BJ (cell line): ENCODE measurements around the gene TYR. TPM values are rescaled to one million over a fixed set of nuclear protein-coding genes. Genes with fewer than 3 reads are reported as not detected.
A peak's percentile ranks its signal among the peaks of the same experiment; 100 is the strongest.
"Not testable (repeated sequence)": the region's sequence is repeated elsewhere in the genome, so short reads cannot be mapped to it uniquely, and the experiment has no call there.

Experiments
- CTCF ChIA-PET: fragments of 350-600 bp; formaldehyde crosslinking; extraction: SDS; loops from one replicate; lab custom pipeline; 2021; ENCODE audit warnings: antibody characterized with exemption, inconsistent platforms; lab: Yijun Ruan, JAX
- POLR2A ChIA-PET: fragments of 300-600 bp; sonication (Branson Sonifier 250); formaldehyde crosslinking; extraction: SDS; loops from one replicate; lab custom pipeline; 2021; ENCODE audit warnings: antibody characterized with exemption; lab: Charles Lee
- DNase-seq: peaks from one replicate; pipeline ENCODE4 v3.0.0-alpha.2; 2011; ENCODE audit warnings: low read depth
- H3K27me3 ChIP-seq: 2 replicates; pipeline ENCODE4 v1.6.0; 2011; ENCODE audit warnings: low read length; ENCODE audit not compliant: control insufficient read depth, insufficient read depth
- H3K36me3 ChIP-seq: 2 replicates; pipeline ENCODE4 v1.5.1; 2011; ENCODE audit warnings: low read length; ENCODE audit not compliant: control insufficient read depth, insufficient read depth
- H3K4me3 ChIP-seq: 2 replicates; pipeline ENCODE4 v1.5.1; 2011; ENCODE audit warnings: low read depth, mild to moderate bottlenecking, control low read depth, low read length
- polyA plus RNA-seq: library from polyadenylated mRNA; depleted of rRNA; stranded (reverse); fragments of >200 nt; gene quantifications from 2 replicates; pipeline ENCODE4 v1.2.3, GENCODE V29; 2011
- TF ChIP-seq, protein P1 (sequence below): IDR thresholded peaks from 2 replicates; pipeline ENCODE4 v1.5.1; 2011; ENCODE audit warnings: low read depth, mild to moderate bottlenecking, control low read depth, inconsistent platforms, low read length, moderate library complexity; ENCODE audit not compliant: insufficient read depth

Gene TYR
- polyA plus RNA-seq, 1 experiment, result not detected

DNA sequence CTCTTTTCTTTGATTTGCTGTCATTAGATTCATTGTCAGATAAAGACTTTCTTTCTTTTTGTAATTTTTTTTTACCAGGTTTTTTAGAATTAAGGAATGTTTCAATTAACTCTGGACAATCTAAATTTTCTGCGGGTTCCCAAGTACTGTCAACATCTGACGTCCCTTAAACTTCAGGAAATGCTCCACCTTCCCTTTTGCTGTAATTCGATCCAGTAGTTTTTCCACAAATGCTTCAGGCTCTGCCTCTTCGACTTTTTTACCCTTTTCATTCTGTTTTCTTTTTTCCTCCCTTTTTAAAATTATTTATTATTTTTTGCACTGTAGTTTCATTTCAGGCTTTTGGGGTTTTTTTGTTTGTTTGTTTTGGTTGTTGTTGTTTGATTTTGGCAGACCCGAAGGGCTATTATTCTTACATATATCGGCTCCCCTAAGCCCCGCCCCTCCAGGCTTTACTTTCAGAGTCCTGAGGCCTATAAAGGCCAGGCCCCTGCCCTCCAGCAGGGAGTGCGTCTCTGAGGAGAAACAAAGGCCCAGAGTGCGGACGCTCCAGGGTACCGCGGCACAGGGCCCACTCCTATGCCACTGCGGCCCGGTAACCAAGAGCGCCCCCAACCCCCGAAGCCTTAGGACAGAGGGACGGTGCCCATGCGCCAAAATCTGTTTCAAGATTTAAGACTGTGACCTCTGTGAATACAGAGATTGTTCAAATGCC is 116.4 kb downstream of the TYR start:
- DNase-seq, result no peak
- Histone ChIP-seq H3K36me3 (no peaks in the 10 kb centered on the region), H3K4me3 (peak overlapping the region; percentile 1; the same call in 1 of the 2 replicates), H3K27me3 (no peaks in the 10 kb centered on the region)
- TF ChIP-seq, protein P1, sequence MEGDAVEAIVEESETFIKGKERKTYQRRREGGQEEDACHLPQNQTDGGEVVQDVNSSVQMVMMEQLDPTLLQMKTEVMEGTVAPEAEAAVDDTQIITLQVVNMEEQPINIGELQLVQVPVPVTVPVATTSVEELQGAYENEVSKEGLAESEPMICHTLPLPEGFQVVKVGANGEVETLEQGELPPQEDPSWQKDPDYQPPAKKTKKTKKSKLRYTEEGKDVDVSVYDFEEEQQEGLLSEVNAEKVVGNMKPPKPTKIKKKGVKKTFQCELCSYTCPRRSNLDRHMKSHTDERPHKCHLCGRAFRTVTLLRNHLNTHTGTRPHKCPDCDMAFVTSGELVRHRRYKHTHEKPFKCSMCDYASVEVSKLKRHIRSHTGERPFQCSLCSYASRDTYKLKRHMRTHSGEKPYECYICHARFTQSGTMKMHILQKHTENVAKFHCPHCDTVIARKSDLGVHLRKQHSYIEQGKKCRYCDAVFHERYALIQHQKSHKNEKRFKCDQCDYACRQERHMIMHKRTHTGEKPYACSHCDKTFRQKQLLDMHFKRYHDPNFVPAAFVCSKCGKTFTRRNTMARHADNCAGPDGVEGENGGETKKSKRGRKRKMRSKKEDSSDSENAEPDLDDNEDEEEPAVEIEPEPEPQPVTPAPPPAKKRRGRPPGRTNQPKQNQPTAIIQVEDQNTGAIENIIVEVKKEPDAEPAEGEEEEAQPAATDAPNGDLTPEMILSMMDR, result no peak
- ChIA-PET POLR2A (no interaction called here), CTCF (no interaction called here)

DNA sequence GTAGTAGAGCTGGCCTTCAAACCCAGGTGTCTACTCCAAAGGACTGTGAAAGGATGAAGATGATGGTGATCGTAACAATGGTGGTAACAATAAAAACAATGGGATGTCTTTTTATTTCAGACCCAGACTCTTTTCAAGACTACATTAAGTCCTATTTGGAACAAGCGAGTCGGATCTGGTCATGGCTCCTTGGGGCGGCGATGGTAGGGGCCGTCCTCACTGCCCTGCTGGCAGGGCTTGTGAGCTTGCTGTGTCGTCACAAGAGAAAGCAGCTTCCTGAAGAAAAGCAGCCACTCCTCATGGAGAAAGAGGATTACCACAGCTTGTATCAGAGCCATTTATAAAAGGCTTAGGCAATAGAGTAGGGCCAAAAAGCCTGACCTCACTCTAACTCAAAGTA is 117.3 kb downstream of the TYR start:
- POLR2A ChIA-PET, result not testable (repeated sequence)

DNA sequence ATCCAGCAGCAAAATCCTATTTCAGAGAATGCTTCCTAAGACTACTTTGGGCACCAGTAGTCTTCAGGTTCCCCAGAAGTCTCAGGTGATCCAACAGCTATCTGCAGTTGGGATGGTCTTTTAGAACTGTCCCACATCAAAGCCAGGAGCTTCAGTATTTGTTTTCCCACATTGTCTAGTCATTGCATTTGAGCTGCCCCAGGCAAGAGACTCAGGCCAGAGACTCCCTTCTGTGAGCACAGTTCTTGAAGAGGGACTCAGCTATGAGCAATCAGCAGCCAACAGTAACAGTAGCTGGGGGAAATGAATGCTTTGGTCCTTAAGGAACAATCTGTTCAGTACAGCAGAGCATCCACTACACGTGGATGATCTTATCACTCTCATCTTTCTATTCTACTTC is 125.4 kb downstream of the TYR start:
- CTCF ChIA-PET, H3K36me3 ChIP-seq, H3K27me3 ChIP-seq, POLR2A ChIA-PET, H3K4me3 ChIP-seq, DNase-seq: not testable (repeated sequence)

More for the DNA sequence above, 117.3 kb downstream of the TYR start:
- H3K36me3 ChIP-seq, H3K27me3 ChIP-seq, CTCF ChIA-PET, H3K4me3 ChIP-seq, DNase-seq: not testable (repeated sequence)

DNA sequence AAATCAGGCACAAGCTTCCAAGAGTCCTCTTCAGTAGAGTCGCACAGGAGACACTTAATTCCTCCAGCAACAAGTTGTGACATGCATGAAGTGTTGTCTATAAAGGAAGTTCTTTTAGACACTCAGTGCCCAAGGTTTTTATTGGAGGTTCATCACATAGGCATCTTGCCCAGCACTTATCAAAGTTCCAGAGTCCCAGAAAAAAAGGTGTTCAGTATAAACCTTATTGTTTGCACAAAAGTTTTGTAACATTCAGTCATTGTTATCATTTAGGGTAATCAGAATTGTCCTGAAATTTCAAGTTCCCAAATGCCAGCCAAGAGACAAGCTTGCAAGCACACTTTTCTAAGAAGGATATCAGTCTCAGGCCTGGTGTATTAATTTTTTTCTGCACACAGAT is 130.6 kb downstream of the TYR start:
- DNase-seq, H3K4me3 ChIP-seq, H3K36me3 ChIP-seq, POLR2A ChIA-PET, CTCF ChIA-PET, H3K27me3 ChIP-seq: not testable (repeated sequence)

DNA sequence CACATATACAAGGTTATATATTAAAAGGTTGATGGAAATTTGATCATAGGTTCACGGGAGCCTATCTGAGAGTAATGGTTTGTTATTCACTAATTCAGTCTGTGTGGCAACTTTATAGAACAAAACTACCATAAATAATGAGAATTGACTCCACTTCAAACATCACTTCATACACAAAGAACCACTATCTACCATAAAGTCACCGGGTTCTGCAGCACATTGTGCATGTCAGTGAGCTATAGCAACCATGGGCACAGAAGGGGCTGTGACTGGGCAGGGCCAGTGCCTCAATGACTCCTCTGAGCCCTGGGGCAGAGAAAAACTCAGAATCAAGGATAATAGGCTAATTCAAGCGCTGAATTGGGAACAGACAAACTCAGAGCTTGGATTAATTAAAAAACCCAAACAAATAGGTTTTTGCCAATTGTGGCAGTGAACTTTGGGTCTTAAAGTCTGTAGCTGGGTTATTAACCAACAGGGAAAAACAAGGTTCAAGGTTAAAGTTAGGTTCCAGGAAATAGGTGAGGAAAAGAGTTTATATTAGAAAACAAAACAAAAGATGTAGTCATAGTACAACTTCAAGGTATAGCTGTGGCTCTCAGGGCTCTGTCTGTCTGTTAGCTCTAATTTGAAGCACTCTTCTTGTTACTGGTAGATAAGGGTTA is 131.8 kb downstream of the TYR start:
- CTCF ChIA-PET, H3K36me3 ChIP-seq: not testable (repeated sequence)

DNA sequence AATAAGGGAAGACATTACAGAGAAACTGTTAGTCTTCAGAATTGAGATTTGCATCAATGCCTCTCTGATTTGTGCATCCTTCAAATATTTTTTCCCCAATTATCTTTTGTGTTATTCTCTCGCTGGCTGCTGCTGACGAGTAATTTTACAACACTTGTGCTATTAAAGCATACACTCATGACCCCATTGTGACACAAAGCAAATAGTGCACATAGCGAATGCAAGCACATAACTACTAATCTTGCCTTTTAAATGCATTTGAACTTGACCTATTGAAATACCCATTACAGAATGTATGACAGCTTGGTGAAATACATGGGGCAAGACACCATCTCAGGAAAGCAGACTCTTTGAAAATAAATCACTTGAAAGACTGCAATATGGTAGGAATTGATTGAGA is 132.9 kb downstream of the TYR start:
- DNase-seq, H3K4me3 ChIP-seq, CTCF ChIA-PET, H3K36me3 ChIP-seq, H3K27me3 ChIP-seq, POLR2A ChIA-PET: not testable (repeated sequence)

More for the DNA sequence above, 131.8 kb downstream of the TYR start:
- DNase-seq, POLR2A ChIA-PET, H3K4me3 ChIP-seq, H3K27me3 ChIP-seq: not testable (repeated sequence)

DNA sequence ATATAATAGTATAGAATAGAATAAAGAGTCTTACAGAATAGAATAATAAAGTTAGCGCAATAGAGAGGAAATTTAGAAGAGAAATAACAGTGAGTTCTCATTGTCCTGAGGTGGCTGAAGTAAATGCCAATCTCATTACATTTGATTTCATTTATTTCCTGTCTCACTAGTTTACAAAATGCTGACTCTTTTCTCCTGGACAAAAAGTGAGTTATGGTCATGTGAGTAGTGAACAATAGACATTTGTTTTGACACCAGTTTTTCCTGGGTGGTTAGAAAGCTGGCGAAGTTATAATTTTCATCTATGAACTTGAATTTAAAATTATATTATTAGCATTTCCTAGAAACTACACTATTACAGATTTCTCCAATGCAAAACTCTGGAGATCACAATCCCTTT is 143.7 kb downstream of the TYR start:
- Histone ChIP-seq H3K27me3 (no peaks in the 10 kb centered on the region), H3K4me3 (no peak overlapping the region), H3K36me3 (no peaks in the 10 kb centered on the region)
- POLR2A ChIA-PET, result no interaction called here
- no peak for DNase-seq
- CTCF ChIA-PET, result no interaction called here
- TF ChIP-seq, protein P1, result no peak
